Skin epidermis (tissue), 12 donors: ENCODE data around the gene CACNA1H.
"Not testable (repeated sequence)": the region's sequence is repeated elsewhere in the genome, so short reads cannot be mapped to it uniquely, and the experiment has no call there.

Source experiments
- H3K27ac ChIP-seq, 21 experiments: fragments of 200-600 bp; sonication (generic) in 11 of 21; one replicate each; pipeline ENCODE4 v1.5.0; 2020; ENCODE audit warnings: mild to moderate bottlenecking in 3 of 21, inconsistent platforms in 2 of 21, moderate library complexity in 2 of 21
- H3K4me3 ChIP-seq, 7 experiments: fragments of 200-600 bp; sonication (generic) in 2 of 7; one replicate each; pipeline ENCODE4 v1.5.0; 2020; ENCODE audit warnings: inconsistent platforms in 2 of 7, mild to moderate bottlenecking in 2 of 7, moderate library complexity in 1 of 7

CACNA1H gene

GRCh38 chr16:1220098-1220728 lies 67.3 kb downstream of the CACNA1H start:
- no peak overlapping the region for H3K27ac ChIP-seq
- H3K4me3 ChIP-seq, result no peak overlapping the region

DNA sequence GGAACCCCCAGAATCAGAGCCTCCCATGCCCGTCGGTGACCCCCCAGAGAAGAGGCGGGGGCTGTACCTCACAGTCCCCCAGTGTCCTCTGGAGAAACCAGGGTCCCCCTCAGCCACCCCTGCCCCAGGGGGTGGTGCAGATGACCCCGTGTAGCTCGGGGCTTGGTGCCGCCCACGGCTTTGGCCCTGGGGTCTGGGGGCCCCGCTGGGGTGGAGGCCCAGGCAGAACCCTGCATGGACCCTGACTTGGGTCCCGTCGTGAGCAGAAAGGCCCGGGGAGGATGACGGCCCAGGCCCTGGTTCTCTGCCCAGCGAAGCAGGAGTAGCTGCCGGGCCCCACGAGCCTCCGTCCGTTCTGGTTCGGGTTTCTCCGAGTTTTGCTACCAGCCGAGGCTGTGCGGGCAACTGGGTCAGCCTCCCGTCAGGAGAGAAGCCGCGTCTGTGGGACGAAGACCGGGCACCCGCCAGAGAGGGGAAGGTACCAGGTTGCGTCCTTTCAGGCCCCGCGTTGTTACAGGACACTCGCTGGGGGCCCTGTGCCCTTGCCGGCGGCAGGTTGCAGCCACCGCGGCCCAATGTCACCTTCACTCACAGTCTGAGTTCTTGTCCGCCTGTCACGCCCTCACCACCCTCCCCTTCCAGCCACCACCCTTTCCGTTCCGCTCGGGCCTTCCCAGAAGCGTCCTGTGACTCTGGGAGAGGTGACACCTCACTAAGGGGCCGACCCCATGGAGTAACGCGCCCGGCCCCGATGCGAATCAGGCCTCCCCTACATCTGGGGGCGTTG lies 68.1 kb downstream of the CACNA1H start:
- Histone ChIP-seq H3K27ac (no peak overlapping the region), H3K4me3 (no peak overlapping the region)

GRCh38 chr16:1221628-1222552 lies 69.0 kb downstream of the CACNA1H start:
- Histone ChIP-seq H3K4me3 (no peak overlapping the region), H3K27ac (no peak overlapping the region)

GRCh38 chr16:1222553-1223354 lies 69.8 kb downstream of the CACNA1H start:
- Histone ChIP-seq H3K4me3 (no peak overlapping the region), H3K27ac (no peak overlapping the region)

DNA sequence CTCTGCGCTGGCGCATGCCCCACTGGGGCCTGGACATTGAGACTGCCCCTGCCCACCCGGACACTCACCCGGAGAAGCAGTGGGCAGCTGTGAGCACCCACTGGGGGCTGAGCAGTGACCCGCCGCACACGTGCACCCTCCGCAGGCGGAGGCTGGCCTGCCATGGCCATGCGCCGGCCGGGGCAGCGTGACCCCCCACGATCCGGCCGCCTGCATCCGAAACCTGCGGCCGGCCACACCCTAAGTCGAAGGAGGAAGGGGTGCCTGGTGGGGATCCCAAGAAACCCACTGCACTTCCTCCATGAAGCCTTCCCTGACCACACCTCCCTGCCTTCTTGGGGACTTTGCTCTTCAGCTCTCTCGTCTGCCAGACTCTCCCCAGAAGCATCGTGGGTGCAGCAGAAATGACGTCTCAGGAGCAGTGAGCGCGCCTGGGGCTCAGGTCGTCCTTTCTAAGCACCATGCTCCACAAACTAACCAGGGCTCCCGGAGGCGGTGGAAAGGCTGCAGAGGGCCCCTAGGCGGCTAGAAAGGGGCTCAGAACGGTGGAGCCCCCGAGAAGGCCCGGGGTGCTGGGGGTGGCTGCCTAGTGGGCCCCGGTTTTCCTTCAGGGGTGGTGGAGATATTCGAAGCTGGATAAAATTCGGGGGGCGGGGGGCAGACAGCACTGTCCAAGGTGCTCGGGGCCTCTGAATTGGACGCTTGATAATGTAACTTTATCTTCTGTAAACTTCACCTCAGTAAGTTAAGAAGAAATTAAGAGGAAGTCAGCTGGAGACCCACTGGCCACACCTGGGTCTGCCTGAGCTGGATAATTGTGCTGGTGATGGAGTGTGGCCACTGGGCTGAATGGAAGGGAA lies 70.7 kb downstream of the CACNA1H start:
- H3K27ac ChIP-seq, result no peak overlapping the region

DNA sequence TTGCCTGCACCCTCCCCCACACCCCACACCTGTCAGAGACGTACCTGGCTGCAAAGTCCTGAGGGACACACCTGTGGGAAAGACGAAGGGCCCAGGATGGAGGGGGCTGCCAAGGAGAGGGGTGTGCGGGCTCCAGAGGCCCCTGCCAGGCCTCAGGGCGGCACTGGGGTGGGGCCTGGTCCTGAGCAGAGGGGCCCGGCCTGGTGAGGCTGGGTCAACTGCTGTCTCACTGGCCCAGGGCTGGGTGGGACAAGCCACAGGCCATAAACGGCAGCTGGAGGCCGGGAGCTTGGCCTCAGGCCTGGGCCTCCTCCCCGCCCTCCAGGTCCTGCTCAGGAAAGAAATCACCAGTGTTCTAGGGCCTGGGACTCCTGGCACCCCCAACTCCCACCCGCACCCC lies 71.7 kb downstream of the CACNA1H start:
- no peak overlapping the region for H3K27ac ChIP-seq
- no peak overlapping the region for H3K4me3 ChIP-seq

More for the DNA sequence above, 70.7 kb downstream of the CACNA1H start:
- no peak overlapping the region for H3K4me3 ChIP-seq

DNA sequence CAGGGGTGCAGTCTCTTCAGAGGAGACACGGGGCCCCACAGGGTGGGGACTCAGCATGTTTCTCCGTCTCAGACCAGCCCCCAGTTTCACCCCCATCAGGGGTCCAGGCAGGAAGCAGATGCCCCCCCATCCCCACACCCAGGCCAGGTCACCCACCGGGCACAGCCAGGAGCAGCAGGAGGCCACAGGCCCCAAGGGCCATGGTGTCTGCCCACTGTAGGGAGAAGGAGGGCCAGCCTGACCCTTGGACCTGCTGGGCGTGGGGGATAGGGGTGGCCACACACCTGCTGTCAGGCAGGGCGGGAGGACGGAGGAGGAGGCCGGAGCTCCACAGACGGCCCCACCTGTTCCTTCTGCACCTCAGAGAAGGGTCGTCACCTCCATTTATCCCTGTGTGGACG lies 72.1 kb downstream of the CACNA1H start, which contains the start of gene TPSG1:
TPSG1 (minus strand) TSS at position 218 of the 401 bp plus-strand sequence; CDS start at position 202, 16 bp downstream.
- Histone ChIP-seq H3K4me3 (no peak within 1 kb of the TSS), H3K27ac (no peak within 1 kb of the TSS)

GRCh38 chr16:1225728-1226311 lies 72.9 kb downstream of the CACNA1H start:
- not testable (repeated sequence) for H3K4me3 ChIP-seq, H3K27ac ChIP-seq

DNA sequence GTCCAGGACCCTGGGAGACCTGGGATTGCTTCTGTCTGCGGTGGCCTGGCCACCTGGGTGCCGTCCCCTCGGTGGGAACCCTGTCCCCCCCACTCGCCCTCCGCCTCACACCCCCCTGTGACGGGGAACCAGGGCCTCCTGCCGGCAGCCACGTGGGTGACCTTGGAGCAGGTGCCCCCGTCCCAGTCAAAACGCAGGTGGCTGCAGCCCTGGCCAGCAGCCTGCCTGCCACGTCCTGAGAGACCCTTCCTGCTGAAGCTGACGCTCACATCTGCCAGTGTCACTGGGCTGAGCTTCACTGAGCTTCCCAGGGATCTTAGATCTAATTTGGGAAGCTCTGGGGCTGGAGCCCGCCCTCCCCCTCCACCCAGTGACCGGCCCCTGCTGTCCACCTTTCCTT lies 73.8 kb downstream of the CACNA1H start:
- not testable (repeated sequence) for H3K4me3 ChIP-seq, H3K27ac ChIP-seq

- not testable (repeated sequence) for H3K27ac ChIP-seq, H3K4me3 ChIP-seq
Measured at GRCh38 chr16:1228227-1228626, 75.3 kb downstream of the CACNA1H start.

DNA sequence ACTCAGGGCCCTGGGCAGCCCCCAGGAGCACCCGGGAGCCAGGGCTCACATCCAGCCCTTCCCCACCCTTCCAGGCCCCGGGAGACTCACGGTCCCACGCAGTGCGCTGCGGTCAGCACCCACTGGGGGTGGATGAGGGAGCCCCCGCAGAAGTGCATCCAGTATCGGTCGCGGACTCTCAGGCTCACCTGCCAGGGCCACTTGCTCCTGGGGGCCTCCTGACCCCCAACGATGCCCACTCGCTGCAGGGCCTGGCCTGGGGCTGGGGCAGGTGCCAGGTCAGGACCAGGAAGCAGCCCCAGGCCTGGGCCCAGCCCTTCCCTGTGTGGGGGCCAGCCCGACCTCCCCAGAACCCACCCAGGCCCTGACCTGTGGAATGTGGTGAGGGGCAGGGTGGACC lies 76.6 kb downstream of the CACNA1H start:
- H3K4me3 ChIP-seq, H3K27ac ChIP-seq: not testable (repeated sequence)

GRCh38 chr16:1230084-1230470 lies 77.2 kb downstream of the CACNA1H start, which contains the start of gene TPSB2:
Gene TPSB2 (minus strand): TSS chr16:1230184. CDS start chr16:1229951, 233 bp downstream.
- H3K4me3 ChIP-seq, H3K27ac ChIP-seq: not testable (repeated sequence)

GRCh38 chr16:1230471-1231212 lies 77.7 kb downstream of the CACNA1H start:
- not testable (repeated sequence) for H3K27ac ChIP-seq, H3K4me3 ChIP-seq

DNA sequence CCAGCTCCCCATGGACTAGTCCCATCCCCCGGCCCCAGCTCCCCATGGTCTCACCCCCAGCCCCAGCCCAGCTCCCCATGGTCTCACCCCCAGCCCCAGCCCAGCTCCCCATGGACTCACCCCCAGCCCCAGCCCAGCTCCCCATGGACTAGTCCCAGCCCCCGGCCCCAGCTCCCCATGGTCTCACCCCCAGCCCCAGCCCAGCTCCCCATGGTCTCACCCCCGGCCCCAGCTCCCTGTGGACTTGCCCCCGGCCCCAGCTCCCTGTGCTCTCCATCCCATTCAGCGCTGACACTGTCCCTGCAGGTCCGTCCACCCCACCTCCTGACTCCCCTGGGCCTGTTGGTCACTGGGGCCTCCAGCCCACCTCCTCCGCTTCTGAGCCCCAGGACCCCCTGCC lies 78.4 kb downstream of the CACNA1H start:
- H3K27ac ChIP-seq, H3K4me3 ChIP-seq: not testable (repeated sequence)

- H3K4me3 ChIP-seq, H3K27ac ChIP-seq: not testable (repeated sequence)
Measured at GRCh38 chr16:1232049-1232748, 79.3 kb downstream of the CACNA1H start.

GRCh38 chr16:1236659-1237058 lies 83.8 kb downstream of the CACNA1H start:
- not testable (repeated sequence) for H3K4me3 ChIP-seq, H3K27ac ChIP-seq

- no peak overlapping the region for H3K4me3 ChIP-seq
Measured at GRCh38 chr16:1237990-1238389, 85.1 kb downstream of the CACNA1H start.

More at GRCh38 chr16:1237990-1238389, 85.1 kb downstream of the CACNA1H start:
- H3K27ac ChIP-seq, result no peak overlapping the region
